CD4-positive, alpha-beta T cell treated with Interleukin-17A for 1 hour (primary cell): ENCODE measurements around the gene VDR.
"Not testable (repeated sequence)": the region's sequence is repeated elsewhere in the genome, so short reads cannot be mapped to it uniquely, and the experiment has no call there.

Source experiments
- DNase-seq: peaks from one replicate; pipeline ENCODE4 v3.0.0-alpha.2; 2020

Gene VDR

GRCh38 chr12:47844264-47845019 is 60.4 kb downstream of the VDR start:
- DNase-seq = no peak

GRCh38 chr12:47843226-47843980 is 61.4 kb downstream of the VDR start:
- DNase-seq = no peak

GRCh38 chr12:47842543-47842942 is 62.3 kb downstream of the VDR start:
- not testable (repeated sequence) for DNase-seq

GRCh38 chr12:47841910-47842309 is 62.9 kb downstream of the VDR start:
- DNase-seq = no peak

DNA sequence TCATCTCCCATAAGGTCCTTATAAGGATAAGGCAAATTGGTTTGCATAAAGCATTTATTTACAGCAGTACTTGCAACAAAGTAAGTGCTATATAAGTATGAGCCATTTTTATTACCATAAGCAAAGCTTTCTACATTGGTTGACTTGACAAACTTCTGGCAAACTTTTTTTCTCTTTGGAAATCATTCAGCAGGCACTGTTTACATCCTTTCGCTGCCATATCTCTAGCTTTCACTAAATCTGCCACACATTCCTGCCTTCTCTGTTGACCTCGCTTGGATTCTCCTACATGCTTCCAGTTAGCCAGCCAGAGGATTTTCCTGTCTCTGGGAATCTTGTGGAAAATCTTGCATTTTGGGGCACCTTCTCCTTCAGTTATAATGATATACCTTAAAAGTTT is 63.3 kb downstream of the VDR start:
- no peak for DNase-seq

GRCh38 chr12:47840571-47840970 is 64.2 kb downstream of the VDR start:
- no peak for DNase-seq

GRCh38 chr12:47839214-47839876 is 65.4 kb downstream of the VDR start:
- DNase-seq = no peak

GRCh38 chr12:47838286-47838931 is 66.4 kb downstream of the VDR start:
- DNase-seq = peak; percentile 58

DNA sequence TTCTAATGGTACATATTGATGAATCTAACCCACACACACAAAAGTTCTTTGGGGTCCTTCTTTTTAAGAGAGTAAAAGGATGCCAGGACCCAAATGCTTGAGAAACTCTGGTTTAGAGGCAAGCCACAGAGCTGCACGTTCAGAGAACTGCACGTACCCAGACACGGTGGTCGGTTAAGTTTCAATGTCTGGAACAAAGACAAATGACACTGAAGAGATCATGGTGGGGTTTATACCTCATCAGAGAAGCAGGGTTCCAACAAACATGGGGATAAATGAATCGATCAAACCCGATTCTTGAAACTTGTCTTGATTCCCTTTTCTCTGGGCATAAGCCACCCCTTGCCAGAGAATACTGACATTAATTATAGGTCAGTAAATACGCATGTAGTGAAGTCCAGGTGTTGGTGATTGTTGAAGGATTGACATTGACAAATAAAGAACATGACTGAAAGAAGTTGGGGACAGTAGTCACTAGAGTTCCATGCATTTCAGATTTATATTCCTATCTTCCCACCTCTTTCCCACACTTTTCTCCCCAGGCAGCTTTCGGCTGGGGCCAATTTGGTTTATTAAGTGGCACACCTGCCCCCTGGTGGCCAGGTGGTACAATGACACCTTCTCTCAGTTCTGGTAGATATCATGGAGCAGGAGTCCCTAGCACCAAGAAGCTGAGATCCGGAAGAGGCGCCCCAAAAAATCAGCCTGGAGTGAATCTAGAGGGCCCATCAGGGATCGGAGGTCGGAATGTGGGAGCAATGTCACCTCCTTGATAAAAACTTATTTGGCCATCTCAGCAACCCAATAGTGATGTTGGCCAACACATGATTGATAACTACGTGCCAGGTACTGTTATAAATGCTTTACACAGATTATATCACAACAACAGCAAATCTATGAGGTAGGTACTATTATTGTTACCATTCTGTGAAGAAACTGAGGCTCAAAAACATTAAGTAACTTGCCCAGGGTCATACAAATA is 67.3 kb downstream of the VDR start:
- peak; percentile 76 for DNase-seq

DNA sequence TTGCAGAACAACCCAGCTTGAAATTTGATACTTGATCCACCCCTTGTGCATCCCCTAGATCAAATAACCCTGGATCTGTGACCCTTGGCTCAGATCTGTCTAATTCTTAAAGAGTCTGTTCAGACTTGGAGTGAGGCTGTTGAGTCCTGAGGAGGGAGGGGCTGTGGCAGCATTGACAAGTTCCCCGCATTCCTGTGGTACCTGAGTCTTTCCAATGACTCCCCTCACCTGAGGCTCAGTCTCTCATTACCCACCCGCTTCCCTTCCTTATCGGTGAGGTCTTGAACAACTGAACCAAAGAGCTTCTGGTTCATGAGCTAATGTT is 69.0 kb downstream of the VDR start:
- DNase-seq = no peak

GRCh38 chr12:47835006-47835830 is 69.6 kb downstream of the VDR start:
- no peak for DNase-seq

GRCh38 chr12:47834199-47834903 is 70.4 kb downstream of the VDR start:
- no peak for DNase-seq

- no peak for DNase-seq
These were observed 71.2 kb downstream of the VDR start for GRCh38 chr12:47833591-47834012.

DNA sequence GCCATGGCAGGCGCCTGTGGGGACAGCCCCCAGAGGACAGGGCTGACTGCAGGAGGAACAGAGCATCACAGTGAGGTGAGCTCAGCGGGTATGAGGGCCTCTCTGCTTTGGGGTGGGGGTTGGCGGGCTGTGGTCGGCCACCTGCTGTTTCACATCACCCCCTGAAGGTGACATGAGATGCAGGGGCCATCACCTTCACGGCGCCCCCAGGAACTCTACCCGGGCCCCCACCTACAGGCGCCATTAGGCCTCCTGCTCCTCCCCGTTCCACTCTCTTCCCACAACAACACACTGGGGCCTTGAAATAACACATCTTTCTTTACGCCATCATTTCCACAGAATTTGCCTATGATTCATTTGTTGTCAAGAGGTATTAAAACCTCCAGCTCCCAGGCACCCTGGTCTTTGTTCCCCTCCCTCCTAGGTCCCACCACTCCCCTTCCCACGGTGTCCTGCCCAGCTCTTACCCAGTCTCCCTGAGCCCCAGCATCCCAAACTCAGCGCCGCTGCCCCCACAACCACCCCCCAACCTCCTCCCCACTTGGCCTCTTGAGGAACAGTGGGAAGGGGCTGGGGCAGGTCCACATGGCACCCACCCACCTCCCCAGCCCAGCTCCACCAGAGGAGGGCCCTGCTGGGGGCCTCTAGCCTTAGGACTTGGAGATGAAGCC is 72.4 kb downstream of the VDR start:
- no peak for DNase-seq

DNA sequence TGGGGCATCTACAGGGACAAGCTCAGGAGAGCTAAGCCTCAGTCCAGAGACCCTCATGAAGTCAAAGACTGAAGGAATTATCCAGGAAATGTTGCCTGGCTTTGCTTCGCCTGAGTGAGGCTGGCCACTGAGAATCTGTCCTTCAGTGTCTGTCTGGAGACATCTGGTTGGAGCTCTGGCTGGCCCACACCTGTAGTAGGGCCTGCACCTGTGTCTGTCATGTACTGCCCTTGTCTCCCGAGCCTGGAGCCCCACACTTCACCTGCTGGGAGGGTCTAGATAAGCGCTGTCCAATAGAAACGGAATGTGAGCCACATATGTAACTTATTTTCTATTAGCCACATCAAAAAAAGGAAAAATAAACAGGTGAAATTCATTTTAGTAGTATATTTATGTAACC is 75.2 kb downstream of the VDR start:
- DNase-seq = no peak

- DNase-seq = no peak
These were observed 75.8 kb downstream of the VDR start for GRCh38 chr12:47828976-47829482.

DNA sequence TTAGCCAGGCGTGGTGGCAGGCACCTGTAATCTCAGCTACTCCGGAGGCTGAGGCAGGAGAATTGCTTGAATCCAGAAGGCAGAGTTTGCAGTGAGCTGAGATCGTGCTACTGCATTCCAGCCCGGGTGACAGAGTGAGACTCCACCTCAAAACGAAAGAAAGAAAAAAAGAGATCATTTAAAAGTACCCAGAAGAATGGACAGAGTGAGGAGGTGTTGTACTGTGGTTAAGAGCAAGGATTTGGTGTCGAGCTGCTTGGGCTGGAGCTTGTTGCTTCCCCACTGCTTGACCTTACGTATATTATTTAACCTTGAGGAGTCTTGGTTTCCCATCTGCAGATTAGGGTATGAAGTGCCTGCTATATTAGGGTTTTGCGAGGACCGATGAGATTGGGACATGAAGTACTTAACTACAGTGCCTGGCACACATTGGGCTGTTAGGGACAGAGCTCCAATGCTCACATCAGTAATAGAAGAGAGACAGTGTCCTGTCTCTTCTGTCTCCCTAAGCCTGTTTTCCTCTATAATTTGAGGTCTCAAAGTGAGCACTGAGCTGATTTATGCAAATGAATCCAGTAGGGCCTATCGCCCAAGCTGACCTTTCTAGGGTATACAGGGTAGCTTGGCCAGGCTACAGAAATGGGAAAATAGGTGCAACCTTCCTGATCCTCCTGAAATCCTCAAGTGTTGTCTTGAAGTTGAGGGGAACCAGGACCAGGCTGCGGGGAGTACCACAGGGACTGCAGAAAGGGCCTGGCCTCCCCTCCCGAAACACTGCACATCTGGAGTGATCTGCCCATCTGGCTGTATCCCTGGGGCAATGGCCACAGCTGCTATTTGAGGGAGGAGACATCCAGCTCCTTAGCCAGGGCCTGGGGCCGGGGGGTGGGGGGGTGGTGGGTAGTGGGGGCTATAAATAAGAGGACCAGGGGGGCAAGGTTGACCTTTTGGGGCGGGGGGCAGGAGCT is 76.5 kb downstream of the VDR start:
- no peak for DNase-seq

GRCh38 chr12:47825173-47825639 is 79.6 kb downstream of the VDR start:
- DNase-seq = no peak
